SU-DHL-6 (cell line): ENCODE results near the gene EPB41L5.

ENCODE experiments used
- H2AFZ ChIP-seq: fragments of 200-600 bp; sonication (generic); 2 replicates; pipeline ENCODE4 v1.6.1; 2014; ENCODE audit warnings: low read depth, mild to moderate bottlenecking, moderate library complexity, mixed read lengths, antibody characterized with exemption, low read length; ENCODE audit not compliant: severe bottlenecking
- H3F3A ChIP-seq: fragments of 200-600 bp; shearing (Covaris generic); 2 replicates; pipeline ENCODE4 v1.6.0; 2016; ENCODE audit warnings: antibody characterized with exemption, mild to moderate bottlenecking; ENCODE audit not compliant: insufficient read depth
- H3K27ac ChIP-seq: fragments of 200-600 bp; sonication (generic); 2 replicates; pipeline ENCODE4 v1.5.1; 2016; ENCODE audit warnings: low read depth, mild to moderate bottlenecking, low read length, moderate library complexity, mixed read lengths
- H3K27me3 ChIP-seq: fragments of 200-600 bp; sonication (generic), shearing (Covaris generic); 2 replicates; pipeline ENCODE4 v1.6.0; 2014; ENCODE audit warnings: mild to moderate bottlenecking, low read length
- H3K36me3 ChIP-seq: fragments of 200-600 bp; sonication (generic); 2 replicates; pipeline ENCODE4 v1.6.1; 2014; ENCODE audit warnings: mild to moderate bottlenecking, low read length, mixed read lengths
- H3K4me2 ChIP-seq: fragments of 300-600, 200-600 bp; shearing (Covaris generic), sonication (generic); 2 replicates; pipeline ENCODE4 v1.6.0; 2014; ENCODE audit warnings: low read length, low read depth, mild to moderate bottlenecking; ENCODE audit not compliant: poor library complexity, severe bottlenecking
- H3K4me3 ChIP-seq: fragments of 200-600 bp; sonication (generic); 2 replicates; pipeline ENCODE4 v1.5.1; 2014; ENCODE audit warnings: antibody characterized with exemption, low read length, mild to moderate bottlenecking, mixed read lengths; ENCODE audit not compliant: insufficient read depth, poor library complexity, severe bottlenecking
- H3K79me2 ChIP-seq: fragments of 200-600 bp; sonication (generic); 2 replicates; pipeline ENCODE4 v1.6.1; 2014; ENCODE audit warnings: mild to moderate bottlenecking, low read length, moderate library complexity; ENCODE audit not compliant: insufficient read depth
- H3K9ac ChIP-seq: fragments of 200-600 bp; sonication (generic); 2 replicates; pipeline ENCODE4 v1.7.0; 2014; ENCODE audit warnings: mild to moderate bottlenecking, low read length
- H3K9me2 ChIP-seq: fragments of 200-600 bp; sonication (generic); replicated peaks from 2 replicates; pipeline ENCODE4 v1.6.1; 2014; ENCODE audit warnings: low read length; ENCODE audit not compliant: insufficient read depth
- H3K9me3 ChIP-seq: fragments of 200-600 bp; sonication (generic); 2 replicates; pipeline ENCODE4 v1.6.1; 2014; ENCODE audit warnings: low read length, mixed read lengths; ENCODE audit not compliant: insufficient read depth
- H4K20me1 ChIP-seq: fragments of 200-600 bp; sonication (generic); 2 replicates; pipeline ENCODE4 v1.6.1; 2014; ENCODE audit warnings: low read depth, mild to moderate bottlenecking, antibody characterized with exemption, low read length, moderate library complexity, mixed read lengths
- EZH2phosphoT487 ChIP-seq: fragments of 200-600 bp; sonication (generic), shearing (Covaris generic); conservative IDR thresholded peaks from 2 replicates; pipeline ENCODE4 v1.6.1; 2018; ENCODE audit warnings: mild to moderate bottlenecking, antibody characterized with exemption, low read length, moderate library complexity, mixed read lengths
- TF ChIP-seq, protein P1 (sequence below): fragments of 200-600 bp; sonication (generic); IDR thresholded peaks from one replicate; pipeline ENCODE4 v1.5.1; 2017; ENCODE audit warnings: antibody characterized with exemption, mild to moderate bottlenecking, low read length, moderate library complexity; ENCODE audit not compliant: insufficient read depth, poor library complexity, severe bottlenecking

Gene EPB41L5

DNA sequence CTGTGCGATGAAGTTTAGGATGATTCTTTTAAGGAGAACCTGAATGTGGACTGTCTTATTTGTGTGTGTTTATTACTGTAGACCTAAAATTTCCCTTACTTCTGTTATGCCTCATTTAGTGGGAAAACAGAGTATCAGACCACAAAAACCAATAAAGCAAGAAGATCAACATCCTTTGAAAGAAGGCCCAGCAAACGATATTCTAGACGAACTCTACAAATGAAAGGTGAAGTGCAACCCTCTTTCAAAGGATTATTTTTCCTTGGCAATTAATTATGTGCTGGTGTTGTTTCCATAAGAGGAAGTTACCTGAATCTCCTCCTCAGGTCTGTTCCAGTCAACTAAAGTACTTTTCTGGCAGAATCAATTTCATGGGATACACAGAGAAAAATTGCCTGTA, 78.6 kb downstream of the EPB41L5 start:
- Histone ChIP-seq H3K79me2 (no peaks in the 10 kb centered on the region), H3K9me3 (no peaks in the 10 kb centered on the region), H3K9me2 (no peaks in the 10 kb centered on the region), H3K36me3 (no peaks in the 10 kb centered on the region), H4K20me1 (no peaks in the 10 kb centered on the region), H3K27me3 (no peaks in the 10 kb centered on the region), H3K9ac (no peak overlapping the region), H3K4me2 (no peak overlapping the region), H2AFZ (no peak overlapping the region), H3K4me3 (no peak overlapping the region), H3K27ac (no peak overlapping the region), H3F3A (no peaks in the 10 kb centered on the region)
- TF ChIP-seq EZH2phosphoT487: no peak
- TF ChIP-seq, protein P1, sequence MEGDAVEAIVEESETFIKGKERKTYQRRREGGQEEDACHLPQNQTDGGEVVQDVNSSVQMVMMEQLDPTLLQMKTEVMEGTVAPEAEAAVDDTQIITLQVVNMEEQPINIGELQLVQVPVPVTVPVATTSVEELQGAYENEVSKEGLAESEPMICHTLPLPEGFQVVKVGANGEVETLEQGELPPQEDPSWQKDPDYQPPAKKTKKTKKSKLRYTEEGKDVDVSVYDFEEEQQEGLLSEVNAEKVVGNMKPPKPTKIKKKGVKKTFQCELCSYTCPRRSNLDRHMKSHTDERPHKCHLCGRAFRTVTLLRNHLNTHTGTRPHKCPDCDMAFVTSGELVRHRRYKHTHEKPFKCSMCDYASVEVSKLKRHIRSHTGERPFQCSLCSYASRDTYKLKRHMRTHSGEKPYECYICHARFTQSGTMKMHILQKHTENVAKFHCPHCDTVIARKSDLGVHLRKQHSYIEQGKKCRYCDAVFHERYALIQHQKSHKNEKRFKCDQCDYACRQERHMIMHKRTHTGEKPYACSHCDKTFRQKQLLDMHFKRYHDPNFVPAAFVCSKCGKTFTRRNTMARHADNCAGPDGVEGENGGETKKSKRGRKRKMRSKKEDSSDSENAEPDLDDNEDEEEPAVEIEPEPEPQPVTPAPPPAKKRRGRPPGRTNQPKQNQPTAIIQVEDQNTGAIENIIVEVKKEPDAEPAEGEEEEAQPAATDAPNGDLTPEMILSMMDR: no peak

DNA sequence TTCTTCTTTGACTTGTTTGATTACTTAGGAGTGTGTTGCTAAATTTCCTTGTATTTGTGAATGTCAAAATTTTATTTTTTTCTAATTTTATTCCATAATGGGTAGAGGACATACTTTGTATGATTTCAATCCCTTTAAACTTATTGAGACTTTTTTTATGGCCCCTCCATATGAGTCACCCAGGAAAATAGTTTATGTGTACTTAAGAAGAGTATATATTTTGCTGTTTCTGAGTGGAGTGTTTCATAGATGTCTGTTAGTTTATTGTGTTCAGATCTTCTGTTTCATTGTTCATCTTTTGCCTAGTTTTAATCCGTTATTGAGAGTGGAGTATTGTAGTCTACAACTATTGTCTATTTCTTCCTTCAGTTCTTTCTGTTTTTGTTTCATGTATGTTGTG, 81.9 kb downstream of the EPB41L5 start:
- Histone ChIP-seq H3K4me3 (no peak overlapping the region), H3K36me3 (no peaks in the 10 kb centered on the region), H3K79me2 (no peaks in the 10 kb centered on the region), H3K4me2 (no peak overlapping the region), H3K9me2 (no peaks in the 10 kb centered on the region), H4K20me1 (no peaks in the 10 kb centered on the region), H3F3A (no peaks in the 10 kb centered on the region), H3K9me3 (no peaks in the 10 kb centered on the region), H2AFZ (no peak overlapping the region), H3K27ac (no peak overlapping the region), H3K27me3 (no peaks in the 10 kb centered on the region), H3K9ac (no peak overlapping the region)
- TF ChIP-seq EZH2phosphoT487: no peak
- TF ChIP-seq, protein P1: no peak

DNA sequence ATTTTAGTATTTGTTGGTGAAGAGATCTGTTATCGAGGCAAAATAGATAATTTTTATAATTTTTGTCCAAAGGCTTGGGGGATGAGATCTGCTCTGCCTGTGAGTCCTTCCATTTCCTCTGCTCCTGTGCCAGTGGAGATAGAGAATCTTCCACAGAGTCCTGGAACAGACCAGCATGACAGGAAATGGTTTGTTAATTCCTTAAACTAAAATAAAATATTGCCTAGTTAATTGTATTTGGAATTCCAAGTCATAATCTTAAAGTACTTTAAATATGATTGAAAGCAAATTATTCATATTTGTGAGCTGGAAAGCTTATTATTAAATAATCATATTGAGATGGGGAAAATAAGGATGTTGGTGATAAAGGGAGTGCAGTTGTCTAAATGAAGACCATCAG, 87.8 kb downstream of the EPB41L5 start:
- Histone ChIP-seq H3K9me2 (no peaks in the 10 kb centered on the region), H3K4me3 (no peak overlapping the region), H3K79me2 (no peaks in the 10 kb centered on the region), H2AFZ (no peak overlapping the region), H3K27ac (no peak overlapping the region), H4K20me1 (no peaks in the 10 kb centered on the region), H3K9me3 (no peaks in the 10 kb centered on the region), H3F3A (no peaks in the 10 kb centered on the region), H3K36me3 (no peaks in the 10 kb centered on the region), H3K9ac (no peak overlapping the region), H3K27me3 (no peaks in the 10 kb centered on the region), H3K4me2 (no peak overlapping the region)
- no peak for TF ChIP-seq EZH2phosphoT487
- TF ChIP-seq, protein P1: no peak
